Ascending aorta (tissue), 2 donors: ENCODE results near the gene TAX1BP1. TPM values are rescaled to one million over a fixed set of nuclear protein-coding genes. Genes with fewer than 3 reads are reported as not detected.

ENCODE experiments used
- DNase-seq, 2 donors: peaks; one replicate each; pipeline ENCODE4 v3.0.0-alpha.2; 2019; ENCODE audit warnings: low spot score in 2 of 2
- H3K27ac ChIP-seq, 2 donors: fragments of 200-600 bp; sonication (generic); one replicate each; pipeline ENCODE4 v1.5.1; 2016 to 2017; ENCODE audit warnings: mild to moderate bottlenecking in 1 of 2
- H3K27me3 ChIP-seq: fragments of 200-600 bp; sonication (generic); one replicate; pipeline ENCODE4 v1.5.1; 2017
- H3K36me3 ChIP-seq, 2 donors: fragments of 200-600 bp; sonication (generic); one replicate each; pipeline ENCODE4 v1.5.1; 2016
- H3K4me1 ChIP-seq, 2 donors: fragments of 200-600 bp; sonication (generic); one replicate each; pipeline ENCODE4 v1.5.1; 2016 to 2017; ENCODE audit warnings: mild to moderate bottlenecking in 1 of 2
- H3K4me3 ChIP-seq, 2 donors: fragments of 200-600 bp; sonication (generic); one replicate each; pipeline ENCODE4 v1.5.1; 2016 to 2017; ENCODE audit warnings: mild to moderate bottlenecking in 1 of 2
- H3K9me3 ChIP-seq, 2 donors: fragments of 200-600 bp; sonication (generic); one replicate each; pipeline ENCODE4 v1.5.1; 2016
- intact Hi-C: fragments of 100-400 bp; cut with DNase I; formaldehyde crosslinking; loops from one replicate; pipeline ENCODE4 v1.15.1; 2023
- total RNA-seq: library from RNA; depleted of rRNA; stranded (reverse); fragments of >200 nt; gene quantifications from one replicate; pipeline ENCODE4 v1.1.0, GENCODE V29; 2016
- TF ChIP-seq, protein P1 (sequence below), 3 experiments: fragments of 200-600 bp in 2 of 3; fragments of 450-650 bp in 1 of 3; sonication (generic) in 2 of 3; IDR thresholded peaks; one replicate each; pipeline ENCODE4 v1.5.1; 2016 to 2019; ENCODE audit warnings: antibody characterized with exemption in 3 of 3, mild to moderate bottlenecking in 1 of 3, moderate library complexity in 1 of 3

TAX1BP1 gene
- total RNA-seq, 1 donor from 2014 or later: 32.6 TPM

DNA sequence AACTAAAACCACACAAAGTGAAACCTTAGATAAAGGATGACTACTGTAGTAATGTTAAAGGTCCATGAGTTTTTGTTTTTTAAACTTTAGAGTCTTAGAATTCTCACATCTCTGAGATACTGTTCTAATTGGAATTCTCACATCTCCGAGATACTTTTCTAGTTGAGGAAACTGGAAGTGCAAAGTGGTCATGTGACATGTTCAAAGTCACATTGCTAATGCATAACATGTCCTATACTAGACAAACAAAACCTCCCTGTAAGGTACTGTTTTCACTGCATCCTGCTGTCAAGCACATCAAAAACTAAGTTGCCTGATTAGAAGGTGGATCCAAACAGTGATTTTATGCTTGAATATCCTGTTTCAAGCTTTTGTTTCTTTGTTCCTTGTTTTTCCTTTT, 13.9 kb downstream of the TAX1BP1 start:
- intact Hi-C loops: no loop called here
- peaks cover 0 to 4% of the 10 kb centered on the region in 2 donors for H3K4me1 ChIP-seq
- no peak for DNase-seq
- H3K27ac ChIP-seq: no peak overlapping the region
- TF ChIP-seq, protein P1, sequence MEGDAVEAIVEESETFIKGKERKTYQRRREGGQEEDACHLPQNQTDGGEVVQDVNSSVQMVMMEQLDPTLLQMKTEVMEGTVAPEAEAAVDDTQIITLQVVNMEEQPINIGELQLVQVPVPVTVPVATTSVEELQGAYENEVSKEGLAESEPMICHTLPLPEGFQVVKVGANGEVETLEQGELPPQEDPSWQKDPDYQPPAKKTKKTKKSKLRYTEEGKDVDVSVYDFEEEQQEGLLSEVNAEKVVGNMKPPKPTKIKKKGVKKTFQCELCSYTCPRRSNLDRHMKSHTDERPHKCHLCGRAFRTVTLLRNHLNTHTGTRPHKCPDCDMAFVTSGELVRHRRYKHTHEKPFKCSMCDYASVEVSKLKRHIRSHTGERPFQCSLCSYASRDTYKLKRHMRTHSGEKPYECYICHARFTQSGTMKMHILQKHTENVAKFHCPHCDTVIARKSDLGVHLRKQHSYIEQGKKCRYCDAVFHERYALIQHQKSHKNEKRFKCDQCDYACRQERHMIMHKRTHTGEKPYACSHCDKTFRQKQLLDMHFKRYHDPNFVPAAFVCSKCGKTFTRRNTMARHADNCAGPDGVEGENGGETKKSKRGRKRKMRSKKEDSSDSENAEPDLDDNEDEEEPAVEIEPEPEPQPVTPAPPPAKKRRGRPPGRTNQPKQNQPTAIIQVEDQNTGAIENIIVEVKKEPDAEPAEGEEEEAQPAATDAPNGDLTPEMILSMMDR (IDR thresholded peaks at IDR 0.05): no peak
- no peak overlapping the region for H3K4me3 ChIP-seq
- no peaks in the 10 kb centered on the region for H3K27me3 ChIP-seq
- H3K36me3 ChIP-seq: peaks cover 32 to 52% of the 10 kb centered on the region in 2 donors
- no peaks in the 10 kb centered on the region for H3K9me3 ChIP-seq

- intact Hi-C loops: no loop called here
- Histone ChIP-seq H3K4me1 (peaks cover 0 to 4% of the 10 kb centered on the region in 2 donors), H3K36me3 (peaks cover 13 to 31% of the 10 kb centered on the region in 2 donors), H3K27ac (no peak overlapping the region), H3K27me3 (no peaks in the 10 kb centered on the region), H3K4me3 (no peak overlapping the region), H3K9me3 (no peaks in the 10 kb centered on the region)
- TF ChIP-seq, protein P1 (IDR thresholded peaks at IDR 0.05): no peak
- DNase-seq: no peak
Measured at GRCh38 chr7:27756298-27756697, 16.3 kb downstream of the TAX1BP1 start.

- no peaks in the 10 kb centered on the region for H3K9me3 ChIP-seq
- intact Hi-C loops: no loop called here
- TF ChIP-seq, protein P1 (IDR thresholded peaks at IDR 0.05): no peak
- H3K27ac ChIP-seq: no peak overlapping the region
- no peak overlapping the region for H3K4me3 ChIP-seq
- H3K36me3 ChIP-seq: peaks cover 7 to 27% of the 10 kb centered on the region in 2 donors
- H3K27me3 ChIP-seq: no peaks in the 10 kb centered on the region
- no peak for DNase-seq
- no peaks in the 10 kb centered on the region for H3K4me1 ChIP-seq
Measured at GRCh38 chr7:27759491-27759890, 19.5 kb downstream of the TAX1BP1 start.

DNA sequence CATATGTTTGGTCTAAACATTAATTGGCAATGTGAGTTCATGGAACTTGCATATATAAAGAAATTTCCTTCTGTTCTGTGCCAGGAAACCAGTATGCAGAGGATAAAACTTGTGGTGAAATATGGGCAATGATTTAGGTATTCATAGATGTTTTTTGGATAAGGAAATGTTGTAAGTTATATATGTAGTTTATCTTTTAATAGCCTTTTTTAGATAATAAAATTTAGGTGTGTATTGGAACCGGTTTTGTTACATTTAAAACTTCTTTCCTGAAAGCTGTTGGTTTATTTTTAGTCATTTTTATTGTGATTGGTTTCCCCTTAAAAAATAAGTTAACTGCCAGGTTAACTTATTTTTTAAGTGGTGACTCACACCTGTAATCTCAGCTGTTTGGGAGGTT, 22.1 kb downstream of the TAX1BP1 start:
- no peak for DNase-seq
- no peak overlapping the region for H3K27ac ChIP-seq
- no peaks in the 10 kb centered on the region for H3K4me1 ChIP-seq
- H3K9me3 ChIP-seq: no peaks in the 10 kb centered on the region
- TF ChIP-seq, protein P1 (IDR thresholded peaks at IDR 0.05): no peak
- intact Hi-C loops: no loop called here
- no peaks in the 10 kb centered on the region for H3K27me3 ChIP-seq
- H3K36me3 ChIP-seq: peaks cover 11 to 27% of the 10 kb centered on the region in 2 donors
- no peak overlapping the region for H3K4me3 ChIP-seq

DNA sequence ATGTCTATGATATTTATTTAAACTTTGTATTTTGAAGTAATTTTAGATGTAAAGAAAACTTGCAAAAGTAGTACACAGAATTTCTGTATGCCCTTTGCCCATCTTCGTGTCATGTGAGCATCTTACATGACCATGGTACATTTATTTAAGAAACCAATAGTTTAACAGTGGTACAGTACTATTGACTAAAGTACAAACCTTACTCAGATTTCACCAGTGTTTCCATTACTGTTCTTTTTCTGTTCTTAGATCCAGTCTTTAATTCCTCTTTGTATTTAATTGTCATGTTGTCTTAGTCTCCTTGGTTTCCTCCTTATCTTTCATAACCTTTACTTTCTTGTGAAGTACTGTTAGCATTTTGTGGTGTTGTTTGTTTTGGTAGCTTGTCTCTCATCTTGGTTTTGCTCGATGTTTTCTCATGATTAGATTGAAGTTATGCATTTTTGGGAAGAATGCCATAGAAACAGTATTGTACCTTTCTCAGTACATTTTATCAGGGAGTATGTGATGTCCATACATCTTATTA, 24.1 kb downstream of the TAX1BP1 start:
- intact Hi-C loops: no loop called here
- no peak overlapping the region for H3K27ac ChIP-seq

More for the DNA sequence above, 24.1 kb downstream of the TAX1BP1 start:
- Histone ChIP-seq H3K27me3 (no peaks in the 10 kb centered on the region), H3K4me1 (no peaks in the 10 kb centered on the region), H3K9me3 (no peaks in the 10 kb centered on the region), H3K4me3 (no peak overlapping the region), H3K36me3 (peaks cover 3 to 16% of the 10 kb centered on the region in 2 donors)
- TF ChIP-seq, protein P1 (IDR thresholded peaks at IDR 0.05): no peak
- no peak for DNase-seq
